ENCODE measurements around the gene FADS6.
"Not testable (repeated sequence)": the region's sequence is repeated elsewhere in the genome, so short reads cannot be mapped to it uniquely, and the experiment has no call there.

Gene FADS6

DNA sequence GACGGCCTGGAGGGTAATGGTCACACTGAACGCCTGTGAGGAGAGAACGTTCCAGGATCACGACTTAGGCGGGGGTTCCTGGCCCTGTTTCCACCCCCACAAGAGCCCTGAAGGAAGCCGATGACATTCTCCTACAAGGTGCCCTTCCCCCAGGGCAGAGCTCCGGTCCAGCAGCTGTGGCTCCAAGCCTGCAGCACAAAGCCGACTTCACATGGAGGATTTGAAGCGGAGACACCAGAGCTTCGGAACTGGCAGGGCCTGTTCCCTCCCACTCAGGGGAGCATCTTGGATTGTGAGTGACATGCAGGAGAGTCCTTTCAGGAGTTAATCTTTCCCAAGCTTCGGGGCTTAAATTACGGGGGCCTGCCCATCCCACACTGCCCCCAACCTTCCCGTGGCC, 5.0 kb downstream of the FADS6 start:
- DNase-seq (ENCODE audit: low read depth in 2 of 2): no peak

DNA sequence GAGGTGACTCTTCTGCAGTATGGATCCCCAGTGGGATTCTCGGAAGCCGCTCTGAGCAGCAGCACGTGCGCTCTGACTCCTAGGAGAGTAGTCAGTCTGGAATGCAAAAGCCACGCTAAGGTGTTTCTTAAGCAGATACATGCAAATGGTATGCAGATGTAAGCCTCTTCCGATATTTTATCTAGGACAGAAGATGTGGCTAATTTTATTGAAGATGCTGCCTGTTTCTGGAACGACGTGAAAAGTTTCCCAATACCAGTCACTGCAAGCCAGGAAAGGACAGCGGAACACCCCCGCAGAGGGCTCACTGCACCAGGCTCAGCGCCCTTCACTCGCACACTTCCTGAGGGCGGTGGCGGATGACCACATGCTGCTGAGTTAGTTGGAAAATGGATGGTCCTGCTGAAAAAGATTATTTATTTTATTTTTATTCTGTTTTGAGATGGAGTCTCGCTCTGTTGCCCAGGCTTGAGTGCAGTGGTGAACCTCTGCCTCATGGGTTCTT, 10.1 kb downstream of the FADS6 start:
- no peak for DNase-seq (ENCODE audit: low read depth in 2 of 2)

DNA sequence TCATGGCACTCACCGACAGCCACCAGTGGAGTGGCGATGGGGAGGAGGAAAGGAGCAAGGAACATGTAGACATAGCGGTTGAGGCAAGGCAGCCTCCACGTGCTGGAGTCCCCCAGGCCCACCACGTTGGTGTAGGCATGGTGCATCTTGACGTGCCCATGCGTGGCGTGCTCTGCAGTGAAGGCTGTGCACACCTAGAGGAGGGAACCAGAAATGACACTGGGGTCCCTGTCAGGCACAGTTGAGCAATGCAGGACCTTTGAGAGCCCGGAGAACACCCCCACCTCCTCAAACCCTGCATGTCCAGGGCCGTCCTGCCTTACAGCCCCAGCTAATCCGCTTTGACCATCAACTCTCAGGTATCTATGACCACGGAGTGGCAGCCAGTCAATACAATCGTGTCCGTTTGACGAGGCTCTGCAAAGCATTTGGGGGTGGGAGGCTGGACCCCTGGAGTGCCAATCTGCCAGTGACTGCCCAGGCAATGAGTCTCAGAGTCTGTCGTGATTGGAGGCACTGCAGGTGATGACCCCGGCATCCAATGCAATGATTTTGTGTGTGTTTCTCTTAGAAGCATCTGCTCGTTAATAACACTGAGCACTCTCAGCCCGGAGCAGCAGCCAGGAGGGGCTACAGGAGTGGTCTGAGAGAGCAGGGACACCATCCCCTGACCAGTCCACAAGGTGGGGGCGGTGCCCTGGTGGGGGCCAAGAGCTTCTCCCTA, 10.8 kb downstream of the FADS6 start:
- no peak for DNase-seq (ENCODE audit: low read depth in 2 of 2)

DNA sequence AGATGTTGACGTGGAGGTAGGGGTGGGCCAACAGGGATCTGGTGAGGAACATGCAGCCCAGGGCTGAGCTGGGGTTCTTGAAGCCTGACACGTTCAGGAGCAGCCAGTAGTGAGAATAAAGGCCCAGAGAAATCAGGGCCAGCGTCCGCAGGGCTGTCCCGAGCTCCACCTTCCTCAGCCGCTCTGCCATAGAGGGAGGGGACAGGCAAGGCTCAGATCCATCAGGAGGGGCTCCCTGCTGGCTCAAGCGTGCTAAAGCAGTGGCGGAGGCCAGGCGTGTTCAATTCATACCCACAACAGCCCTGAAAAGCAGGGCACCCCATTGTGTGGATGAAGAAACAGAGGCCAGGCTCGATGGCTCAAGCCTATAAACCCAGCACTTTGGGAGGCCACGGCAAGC, 12.4 kb downstream of the FADS6 start:
- no peak for DNase-seq (ENCODE audit: low read depth in 2 of 2)

DNA sequence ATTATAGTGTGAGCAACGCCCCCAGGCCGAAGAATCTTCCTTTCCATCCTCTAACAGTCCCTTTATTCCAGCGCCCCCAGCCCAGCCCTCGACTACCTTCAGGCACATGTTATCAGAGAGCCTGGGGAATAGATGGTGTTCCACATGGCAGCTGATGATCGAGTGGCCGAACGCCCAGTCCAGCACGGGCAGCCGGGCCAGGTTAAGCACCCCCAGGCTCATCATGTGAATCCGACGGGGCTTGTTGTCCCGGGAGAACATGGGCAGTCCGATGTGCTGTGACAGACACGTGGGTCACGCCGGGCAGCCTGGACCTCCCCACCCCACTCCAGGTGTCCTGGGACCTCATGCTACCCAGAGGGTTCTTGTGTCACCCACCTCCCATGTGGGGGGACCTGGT, 14.1 kb downstream of the FADS6 start:
- no peak for DNase-seq (ENCODE audit: low read depth in 2 of 2)

DNA sequence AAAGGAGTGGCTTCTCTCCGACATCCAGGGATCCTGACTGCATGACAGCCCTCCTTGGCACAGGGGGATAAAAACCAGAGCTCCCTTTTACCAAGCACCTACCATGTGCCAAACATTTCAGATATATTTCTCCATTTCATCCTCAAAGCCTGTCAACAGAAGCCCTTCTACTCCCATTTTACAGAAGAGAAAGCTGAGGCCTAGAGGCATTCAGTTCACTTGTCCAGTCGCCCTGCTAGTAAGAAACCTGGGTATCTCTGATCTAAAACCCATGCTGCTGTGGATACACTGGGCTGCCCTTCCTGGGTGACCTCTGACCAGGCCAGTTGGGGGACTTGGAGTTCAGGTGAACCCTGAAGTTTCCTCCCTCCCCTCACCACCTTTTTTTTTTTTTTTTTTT, 14.8 kb downstream of the FADS6 start:
- DNase-seq (ENCODE audit: low read depth in 2 of 2): no peak

DNA sequence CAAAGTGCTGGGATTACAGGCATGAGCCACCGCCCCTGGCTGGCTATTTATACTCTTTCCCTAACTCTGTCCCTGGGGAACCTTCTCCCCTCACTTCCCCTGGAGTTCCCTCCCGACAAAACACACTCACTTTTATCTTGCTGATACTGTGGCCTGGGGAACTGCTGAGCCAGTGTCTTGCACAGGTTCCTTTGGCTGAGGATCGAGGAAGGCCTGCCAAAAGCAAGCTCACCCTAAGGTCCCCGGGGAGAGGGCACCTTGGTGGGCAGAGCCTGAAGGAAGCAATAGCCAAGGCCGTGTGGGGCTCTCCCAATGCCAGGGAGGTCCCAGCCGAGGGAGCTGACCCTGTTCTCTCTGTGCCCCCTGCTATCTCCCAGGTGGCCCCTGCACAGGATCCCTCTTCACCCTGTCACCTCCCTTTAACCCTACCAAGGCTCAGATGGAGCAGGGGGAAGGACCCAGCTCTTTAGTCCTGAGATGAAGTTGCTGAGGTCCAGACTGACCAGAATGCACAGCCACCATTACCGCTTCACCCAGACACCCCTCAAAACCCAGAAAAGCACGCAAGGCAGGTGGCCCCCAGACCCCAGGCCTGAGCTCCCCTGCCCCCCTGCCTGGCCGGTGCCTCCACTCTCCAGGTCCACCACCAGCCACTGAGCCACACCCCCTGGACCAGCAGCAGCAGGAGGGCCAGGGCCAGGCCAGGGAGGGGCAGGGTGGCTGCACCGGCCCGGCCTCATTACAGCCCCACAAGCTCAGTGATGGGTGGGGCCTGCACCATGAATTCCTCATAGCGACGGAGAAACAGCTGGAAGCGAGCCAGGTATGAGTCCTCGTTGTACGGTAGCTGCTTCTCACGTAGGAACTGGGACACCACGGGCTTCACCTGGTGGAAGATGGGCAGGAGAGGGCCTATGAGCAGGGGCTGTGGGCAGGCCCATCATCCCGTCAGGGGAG, 15.6 kb downstream of the FADS6 start:
- DNase-seq (ENCODE audit: low read depth in 2 of 2): no peak

DNA sequence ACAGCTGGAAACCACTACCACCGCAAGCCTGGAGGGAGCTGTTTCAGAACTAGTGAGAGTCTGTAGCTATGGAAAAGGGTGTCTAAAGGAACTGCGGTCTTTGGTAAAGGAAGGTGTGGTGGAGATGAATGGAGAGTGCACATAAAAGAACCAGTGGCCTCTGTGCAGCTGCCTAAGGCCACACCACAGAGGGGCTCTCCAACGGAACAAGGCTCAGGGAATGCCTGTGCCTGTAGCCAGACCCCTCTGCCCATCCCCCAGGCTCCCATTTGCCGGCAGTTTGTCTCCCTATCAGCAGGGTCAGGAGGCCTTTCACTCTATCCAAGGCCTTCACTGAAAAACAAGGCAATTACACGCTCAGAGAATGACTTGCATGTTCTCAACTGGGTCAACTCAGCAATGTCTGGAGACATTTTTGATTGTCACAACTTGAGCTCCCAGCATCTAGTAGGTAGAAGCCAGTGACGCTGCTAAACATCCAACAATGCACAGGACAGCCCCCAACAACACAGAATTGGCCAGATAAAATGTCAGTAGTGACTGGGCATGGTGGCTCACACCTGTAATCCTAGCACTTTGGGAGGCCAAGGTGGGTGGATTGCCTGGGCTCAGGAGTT, 17.3 kb downstream of the FADS6 start:
- no peak for DNase-seq (ENCODE audit: low read depth in 2 of 2)

DNA sequence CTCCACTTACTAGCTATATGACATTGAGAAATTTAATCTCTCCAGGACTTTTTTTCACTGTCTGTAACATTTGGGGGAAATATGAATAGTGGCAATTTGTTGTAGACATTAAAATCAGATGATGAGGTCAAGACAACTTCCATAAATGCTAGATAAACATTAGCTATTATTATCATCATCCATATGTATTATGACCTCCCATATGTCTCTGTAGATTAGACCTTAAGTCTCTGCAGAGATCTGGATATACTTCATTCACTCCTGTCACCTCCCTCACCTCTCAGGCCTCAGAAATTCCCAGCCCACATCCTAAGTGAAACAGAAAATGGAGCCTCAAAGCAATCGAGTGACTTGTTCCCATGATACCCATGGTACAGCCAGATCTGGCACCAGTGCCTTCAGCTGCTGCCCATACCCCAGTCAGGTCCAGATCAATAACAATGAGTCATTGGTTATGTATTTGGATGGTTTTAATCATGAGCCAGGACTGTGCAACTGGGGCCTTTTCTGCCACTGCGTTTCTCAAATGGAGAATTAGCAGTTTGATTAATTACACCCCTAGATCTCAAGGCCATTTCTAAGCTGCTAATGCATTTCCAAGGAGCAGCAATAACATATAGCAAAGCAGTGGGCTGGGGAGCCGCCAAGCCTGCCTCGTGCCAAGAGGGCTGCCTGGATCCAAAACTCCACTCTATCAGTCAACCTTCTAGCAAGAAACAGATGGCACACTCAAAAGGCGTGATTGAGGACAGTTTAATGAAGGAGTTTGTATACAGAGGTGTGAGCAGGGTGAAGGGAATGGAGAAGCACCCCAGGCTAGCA, 18.1 kb downstream of the FADS6 start:
- no peak for DNase-seq (ENCODE audit: low read depth in 2 of 2)

DNA sequence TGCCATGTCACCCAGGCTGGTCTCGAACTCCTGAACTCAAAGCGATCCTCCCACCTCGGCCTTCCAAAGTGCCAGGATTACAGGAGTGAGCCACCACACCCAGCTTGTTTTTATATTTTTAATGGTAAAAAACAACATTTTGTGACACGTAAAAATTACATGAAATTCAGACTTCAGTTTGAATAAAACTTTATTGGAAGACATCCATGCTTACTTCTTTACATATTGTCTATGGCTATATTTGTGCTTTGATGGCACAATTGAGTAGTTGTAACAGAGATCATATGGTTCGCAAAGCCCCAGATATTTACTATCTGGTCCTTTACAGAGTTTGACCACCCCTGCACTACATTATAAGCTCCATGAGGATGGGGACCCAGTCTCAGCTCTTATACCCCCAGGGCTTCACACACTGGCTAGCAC, 18.8 kb downstream of the FADS6 start:
- no peak for DNase-seq (ENCODE audit: low read depth in 2 of 2)

DNA sequence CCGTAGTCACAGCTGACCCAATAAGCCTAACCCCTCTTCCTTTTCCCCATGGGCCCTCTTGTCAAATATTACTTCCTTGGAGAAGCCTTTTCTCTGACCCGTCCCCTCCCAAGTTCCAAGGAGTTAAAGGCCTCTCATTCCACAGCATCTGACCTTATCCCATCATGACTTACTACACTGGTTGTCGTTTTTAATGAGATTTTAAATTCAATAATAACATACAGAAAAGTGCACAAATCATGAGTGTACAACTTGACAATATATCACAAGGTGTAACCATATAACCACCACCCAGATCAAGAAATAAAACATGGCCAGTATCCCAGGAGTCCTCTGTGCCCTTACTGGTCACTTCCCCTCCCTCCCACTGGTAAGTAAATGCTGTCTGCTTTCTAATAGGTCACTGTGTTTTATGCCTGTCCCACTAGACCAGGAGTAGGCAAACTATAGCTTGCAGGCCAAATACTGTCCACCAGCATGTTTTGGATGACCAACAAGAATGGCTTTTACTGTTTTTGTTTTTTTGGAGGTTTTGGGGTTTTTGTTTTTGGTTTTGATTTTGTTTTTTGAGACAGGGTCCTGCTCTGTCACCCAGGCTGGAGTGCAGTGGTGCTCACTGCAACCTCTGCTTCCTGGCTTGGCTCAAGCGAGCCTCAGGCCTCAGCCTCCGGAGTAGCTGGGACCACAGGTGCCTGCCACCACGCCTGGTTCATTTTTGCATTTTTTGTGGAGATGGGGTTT, 19.4 kb downstream of the FADS6 start:
- no peak for DNase-seq (ENCODE audit: low read depth in 2 of 2)

DNA sequence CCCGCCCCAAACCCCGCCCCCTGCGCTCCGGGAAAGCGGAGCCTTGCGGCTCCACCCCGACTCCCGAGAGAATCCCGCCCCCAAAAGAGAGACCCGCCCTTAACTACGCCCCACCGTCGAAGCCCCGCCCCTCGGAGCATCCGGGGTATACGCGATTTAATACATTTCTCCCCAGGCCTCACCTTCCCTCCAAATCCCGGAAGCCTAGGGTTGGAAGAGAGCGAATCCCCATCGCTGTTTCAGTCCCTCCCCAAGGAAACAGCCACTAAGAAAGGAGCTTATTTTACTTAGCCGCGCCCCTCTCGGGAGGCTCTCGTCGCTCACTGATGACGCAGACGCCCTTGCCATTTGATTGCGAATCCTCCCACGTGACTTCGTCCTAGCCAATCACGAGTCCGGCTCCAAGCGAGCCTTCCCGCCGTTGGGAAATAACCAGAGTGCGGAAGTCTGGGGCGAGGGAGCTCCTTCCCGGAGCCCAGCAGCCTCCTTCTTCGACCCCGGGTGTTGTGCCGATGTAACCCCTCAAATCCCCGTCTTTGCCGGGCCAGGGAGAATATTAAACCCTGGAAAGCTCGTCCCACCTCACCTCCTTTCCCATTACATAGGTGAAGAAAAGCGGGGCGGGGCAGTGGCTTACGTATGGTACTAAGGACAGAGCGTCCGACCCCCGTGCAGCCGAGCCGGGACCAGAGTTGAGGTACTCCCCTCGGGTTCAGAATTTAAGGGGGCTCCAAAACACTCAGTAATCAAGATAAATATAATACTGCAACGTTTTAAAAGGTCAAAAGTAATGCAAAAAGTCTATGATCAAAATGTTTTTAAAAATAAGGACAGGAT, 20.2 kb downstream of the FADS6 start:
- DNase-seq (ENCODE audit: low read depth in 2 of 2): peak; percentile 96 to 99

DNA sequence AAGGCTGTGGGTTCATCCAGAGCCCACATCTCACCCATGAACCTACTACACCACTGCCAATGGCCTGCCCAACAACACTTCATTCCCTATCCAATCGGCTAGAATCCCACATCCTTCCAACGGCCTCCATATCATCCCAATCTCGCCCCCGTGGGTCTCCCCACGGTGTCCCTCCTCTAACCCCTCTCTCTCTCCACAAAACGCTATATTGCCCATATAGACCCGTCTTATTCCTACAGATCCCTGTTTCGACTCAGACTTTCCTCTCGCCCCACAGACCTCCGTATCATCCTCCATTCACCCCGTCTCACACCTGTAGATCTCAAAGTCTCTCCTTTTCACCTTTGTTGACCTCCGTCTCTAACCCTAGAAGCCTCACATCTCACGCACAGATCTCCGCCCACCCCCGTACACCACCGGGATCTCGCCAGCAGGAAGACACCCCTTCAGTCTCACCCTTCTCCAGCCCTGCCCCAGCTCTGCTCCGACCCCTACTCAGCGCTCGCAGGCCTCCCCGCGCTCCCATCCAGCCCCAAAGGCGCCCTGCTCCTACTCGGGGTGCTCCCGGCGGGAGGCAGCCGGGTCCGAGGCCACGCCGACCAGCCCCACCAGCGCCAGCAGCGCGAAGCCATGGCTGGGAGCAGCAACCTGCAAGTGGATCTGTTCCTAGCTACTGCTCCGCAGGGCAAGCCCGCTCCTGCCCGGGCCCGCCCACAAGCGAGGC, 21.0 kb downstream of the FADS6 start, which contains the start of gene FDXR:
Gene FDXR (minus strand): TSS at position 682 of the 724 bp plus-strand sequence. CDS start 50 bp downstream, at position 632.
- DNase-seq (ENCODE audit: low read depth in 2 of 2): no peak

DNA sequence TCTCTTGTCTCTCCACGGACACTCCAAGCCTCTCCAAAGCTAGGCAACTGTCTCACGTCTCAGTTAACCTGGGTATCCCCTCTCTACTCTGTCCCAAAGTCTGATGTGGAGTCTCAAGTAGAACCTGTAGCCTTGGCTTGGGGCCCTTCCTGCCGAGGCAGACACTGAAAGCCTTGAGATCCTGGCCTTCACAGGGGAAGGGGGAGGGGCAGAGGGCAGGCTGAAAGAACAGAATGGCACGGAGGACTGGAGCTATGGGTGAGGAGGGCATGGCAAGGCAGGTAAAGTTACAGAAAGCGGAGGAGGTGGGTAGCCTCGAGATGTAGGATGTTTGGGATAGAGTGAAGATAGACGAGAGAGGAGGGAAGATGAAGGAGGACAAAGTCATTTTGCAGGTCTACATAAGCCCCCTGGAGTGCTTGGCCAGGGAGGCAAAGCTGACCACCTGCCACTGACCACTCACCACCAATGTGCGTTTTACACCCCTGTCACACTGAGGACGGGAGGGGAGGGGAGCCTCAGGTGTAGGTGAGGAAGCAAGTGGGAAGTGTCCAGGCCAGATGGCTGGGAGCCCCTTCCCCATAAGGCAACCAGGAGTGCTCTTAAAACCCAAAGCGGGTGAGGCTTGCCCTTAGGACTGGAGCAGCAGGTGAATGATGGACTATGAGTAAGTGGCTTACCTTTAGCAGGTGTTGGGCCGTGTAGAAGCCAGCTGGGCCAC, 21.9 kb downstream of the FADS6 start:
- no peak for DNase-seq (ENCODE audit: low read depth in 2 of 2)

DNA sequence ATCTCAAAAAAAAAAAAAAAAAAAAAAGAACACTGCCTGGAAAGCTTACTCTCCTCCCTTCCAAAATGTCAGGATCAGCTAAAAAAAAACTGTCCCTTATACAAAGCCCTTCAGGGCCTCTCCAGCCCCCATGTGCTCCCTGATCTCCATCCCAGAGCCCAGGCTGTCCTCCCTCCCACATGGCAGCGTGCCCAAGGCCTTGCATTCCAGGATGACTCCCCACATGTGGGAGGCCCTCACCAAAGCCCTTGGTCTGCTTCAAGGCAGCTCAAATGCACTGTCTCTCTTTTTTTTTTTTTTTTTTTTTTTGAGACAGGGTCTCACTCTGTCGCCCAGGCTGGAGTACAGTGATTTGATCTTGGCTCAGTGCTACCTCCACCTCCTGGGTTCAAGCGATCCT, 22.9 kb downstream of the FADS6 start:
- no peak for DNase-seq (ENCODE audit: low read depth in 2 of 2)

DNA sequence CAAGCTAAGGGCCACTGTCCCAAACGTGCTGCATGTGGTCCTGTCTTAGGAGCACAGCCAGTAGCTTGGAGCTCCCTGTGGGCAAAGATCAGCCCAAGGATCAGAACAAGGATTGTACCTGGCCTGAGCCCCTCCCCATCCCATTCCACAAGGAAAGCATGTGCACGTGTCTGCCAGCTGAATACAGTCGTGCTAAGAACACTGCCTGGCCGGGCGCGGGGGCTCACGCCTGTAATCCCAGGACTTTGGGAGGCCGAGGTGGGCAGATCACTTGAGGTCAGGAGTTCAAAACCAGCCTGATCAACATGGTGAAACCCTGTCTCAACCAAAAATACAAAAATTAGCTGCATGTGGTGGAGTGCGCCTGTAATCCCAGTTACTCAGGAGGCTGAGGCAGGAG, 23.4 kb downstream of the FADS6 start:
- not testable (repeated sequence) for DNase-seq (ENCODE audit: low read depth in 2 of 2)

DNA sequence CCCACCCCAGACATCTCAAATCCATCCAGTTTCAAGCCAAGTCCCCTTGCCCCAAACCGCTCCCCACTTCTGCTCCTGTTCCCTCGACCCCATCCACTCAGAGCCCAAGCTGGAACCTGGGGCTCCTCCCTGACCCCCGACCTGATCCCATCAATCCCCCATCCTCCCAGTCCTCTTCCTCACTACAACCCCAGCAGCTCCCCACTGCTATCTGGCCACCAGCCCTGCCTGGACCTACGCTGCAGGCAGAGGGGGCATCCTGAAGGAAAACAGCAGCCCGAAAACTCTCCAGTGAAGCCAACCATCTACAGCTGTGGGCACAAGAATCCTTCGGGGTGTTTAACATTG, 24.6 kb downstream of the FADS6 start:
- DNase-seq (ENCODE audit: low read depth in 2 of 2): no peak

DNA sequence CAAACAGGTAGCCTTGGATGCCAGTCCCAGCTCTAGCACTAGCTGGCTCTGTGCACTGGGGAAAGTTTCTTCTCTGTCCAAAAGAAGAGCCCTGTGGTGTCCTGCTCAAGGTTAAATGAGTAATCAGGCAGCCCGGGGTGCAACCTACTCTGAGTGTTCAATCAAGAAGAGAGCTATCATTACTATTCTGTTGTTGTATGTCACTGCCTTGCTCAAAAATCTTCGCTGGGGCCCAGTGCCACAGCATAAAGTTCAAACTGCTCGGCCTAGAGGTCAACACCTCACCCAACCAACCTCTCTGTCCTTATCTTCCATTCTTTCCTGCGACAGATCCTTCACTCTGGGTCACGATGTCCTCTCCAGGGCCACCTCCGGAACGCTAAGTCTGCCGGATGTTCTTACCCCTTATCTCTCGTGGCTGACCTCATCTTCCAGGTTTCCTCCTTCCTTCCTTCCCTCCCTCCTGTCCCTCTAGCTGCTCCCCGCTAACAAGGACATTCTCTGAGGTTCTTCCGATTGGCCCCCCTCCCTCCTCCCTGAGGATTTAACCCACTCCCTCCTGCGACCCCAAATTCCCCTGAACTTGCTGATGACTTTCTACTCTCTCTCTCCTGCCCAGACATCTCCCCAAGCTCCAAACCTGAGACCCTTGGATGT, 25.1 kb downstream of the FADS6 start:
- no peak for DNase-seq (ENCODE audit: low read depth in 2 of 2)
